ENCODE measurements around the gene LPAR5. TPM values are rescaled to one million over a fixed set of nuclear protein-coding genes. Genes with fewer than 3 reads are reported as not detected.

LPAR5 gene
- total RNA-seq, 1 experiment from 2014 or later: 0.29 TPM

Small RNAs within 50 kb of the gene (small RNA-seq; reads per million reads assigned to genes)
- 36.2 reads per million, percentile 94 among the genes with 10 or more reads in this experiment for gene SCARNA11

Other genes starting within 250 kb of the LPAR5 start
- gene CD27, start 191.0 kb downstream of the LPAR5 start, total RNA-seq (2014; rRNA removed; shearing (Covaris generic)): not detected in 2 replicates
- gene TAPBPL, start 183.9 kb downstream of the LPAR5 start, total RNA-seq (2014; rRNA removed; shearing (Covaris generic)): 11.6 and 12.9 TPM in 2 replicates
- gene VAMP1, start 165.3 kb downstream of the LPAR5 start, total RNA-seq (2014; rRNA removed; shearing (Covaris generic)): 3.8 and 5.5 TPM in 2 replicates
- 241 and 261 TPM in 2 replicates for gene MRPL51, start 142.7 kb downstream of the LPAR5 start, total RNA-seq (2014; rRNA removed; shearing (Covaris generic))
- gene NCAPD2, start 141.9 kb downstream of the LPAR5 start, total RNA-seq (2014; rRNA removed; shearing (Covaris generic)): 158 and 173 TPM in 2 replicates
- gene GAPDH, start 101.4 kb downstream of the LPAR5 start, total RNA-seq (2014; rRNA removed; shearing (Covaris generic)): 10,781 and 12,621 TPM in 2 replicates
- 7.7 and 9.5 TPM in 2 replicates for gene IFFO1, start 79.9 kb downstream of the LPAR5 start, total RNA-seq (2014; rRNA removed; shearing (Covaris generic))
- 80.0 and 90.1 TPM in 2 replicates for gene NOP2, start 67.7 kb downstream of the LPAR5 start, total RNA-seq (2014; rRNA removed; shearing (Covaris generic))
- 348 and 371 TPM in 2 replicates for gene CHD4, start 28.6 kb downstream of the LPAR5 start, total RNA-seq (2014; rRNA removed; shearing (Covaris generic))
- not detected in 2 replicates for gene ACRBP, start 11.5 kb upstream of the LPAR5 start, total RNA-seq (2014; rRNA removed; shearing (Covaris generic))
- 22.3 and 25.5 TPM in 2 replicates for gene ING4, start 27.2 kb upstream of the LPAR5 start, total RNA-seq (2014; rRNA removed; shearing (Covaris generic))
- gene ZNF384, start 53.4 kb upstream of the LPAR5 start, total RNA-seq (2014; rRNA removed; shearing (Covaris generic)): 28.8 and 42.6 TPM in 2 replicates
- gene PIANP, start 64.9 kb upstream of the LPAR5 start, total RNA-seq (2014; rRNA removed; shearing (Covaris generic)): 0.45 TPM in 1 of 2 replicates, not detected in the other
- 97.5 and 97.6 TPM in 2 replicates for gene COPS7A, start 88.1 kb upstream of the LPAR5 start, total RNA-seq (2014; rRNA removed; shearing (Covaris generic))
- gene MLF2, start 117.2 kb upstream of the LPAR5 start, total RNA-seq (2014; rRNA removed; shearing (Covaris generic)): 283 and 297 TPM in 2 replicates
- 105 and 148 TPM in 2 replicates for gene PTMS, start 130.4 kb upstream of the LPAR5 start, total RNA-seq (2014; rRNA removed; shearing (Covaris generic))
- 0.20 and 2.0 TPM in 2 replicates for gene LAG3, start 136.6 kb upstream of the LPAR5 start, total RNA-seq (2014; rRNA removed; shearing (Covaris generic))
- gene CD4, start 153.6 kb upstream of the LPAR5 start, total RNA-seq (2014; rRNA removed; shearing (Covaris generic)): 0.10 TPM in 1 of 2 replicates, not detected in the other
- gene GPR162, start 185.9 kb upstream of the LPAR5 start, total RNA-seq (2014; rRNA removed; shearing (Covaris generic)): 7.2 and 8.7 TPM in 2 replicates
- 31.5 and 31.7 TPM in 2 replicates for gene P3H3, start 192.4 kb upstream of the LPAR5 start, total RNA-seq (2014; rRNA removed; shearing (Covaris generic))
- 1.5 and 1.6 TPM in 2 replicates for gene GNB3, start 205.0 kb upstream of the LPAR5 start, total RNA-seq (2014; rRNA removed; shearing (Covaris generic))
- 129 and 190 TPM in 2 replicates for gene CDCA3, start 215.3 kb upstream of the LPAR5 start, total RNA-seq (2014; rRNA removed; shearing (Covaris generic))
- 109 and 112 TPM in 2 replicates for gene USP5, start 216.2 kb upstream of the LPAR5 start, total RNA-seq (2014; rRNA removed; shearing (Covaris generic))
- 1,401 and 1,471 TPM in 2 replicates for gene TPI1, start 231.6 kb upstream of the LPAR5 start, total RNA-seq (2014; rRNA removed; shearing (Covaris generic))
- 15.7 and 20.0 TPM in 2 replicates for gene SPSB2, start 237.3 kb upstream of the LPAR5 start, total RNA-seq (2014; rRNA removed; shearing (Covaris generic))

All from HT1080 (cell line).